HL-60 (cell line): Measurements from ENCODE around the gene HNRNPA2B1.

Source experiments
- TF ChIP-seq, protein P1 (sequence below): IDR thresholded peaks from one replicate; pipeline ENCODE4 v1.5.1; 2011; ENCODE audit warnings: low read length, control low read depth, inconsistent platforms; ENCODE audit not compliant: insufficient read depth
- TF ChIP-seq, protein P2 (sequence below): IDR thresholded peaks from 2 replicates; pipeline ENCODE4 v1.6.1; 2012; ENCODE audit warnings: low read depth; ENCODE audit not compliant: insufficient replicate concordance

DNA sequence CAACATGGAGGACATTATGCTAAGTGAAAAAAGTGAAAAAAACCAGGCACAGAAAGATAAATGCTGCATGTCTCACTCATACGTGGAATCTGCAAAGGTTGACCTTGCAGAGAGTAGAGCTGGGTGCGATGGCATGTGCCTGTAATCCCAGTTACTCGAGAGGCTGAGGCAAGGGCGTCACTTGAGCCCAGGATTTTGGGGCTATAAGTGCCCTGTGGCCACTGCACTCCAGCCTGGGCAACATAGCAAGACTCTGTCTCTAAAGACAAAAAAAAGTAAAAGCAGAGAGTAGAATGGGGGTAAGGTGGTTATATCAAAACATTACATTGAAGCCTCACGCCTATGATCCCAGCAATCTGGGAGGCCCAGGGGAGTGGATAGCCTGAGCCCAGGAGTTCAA is 23.8 kb upstream of the HNRNPA2B1 start:
- TF ChIP-seq, protein P1, sequence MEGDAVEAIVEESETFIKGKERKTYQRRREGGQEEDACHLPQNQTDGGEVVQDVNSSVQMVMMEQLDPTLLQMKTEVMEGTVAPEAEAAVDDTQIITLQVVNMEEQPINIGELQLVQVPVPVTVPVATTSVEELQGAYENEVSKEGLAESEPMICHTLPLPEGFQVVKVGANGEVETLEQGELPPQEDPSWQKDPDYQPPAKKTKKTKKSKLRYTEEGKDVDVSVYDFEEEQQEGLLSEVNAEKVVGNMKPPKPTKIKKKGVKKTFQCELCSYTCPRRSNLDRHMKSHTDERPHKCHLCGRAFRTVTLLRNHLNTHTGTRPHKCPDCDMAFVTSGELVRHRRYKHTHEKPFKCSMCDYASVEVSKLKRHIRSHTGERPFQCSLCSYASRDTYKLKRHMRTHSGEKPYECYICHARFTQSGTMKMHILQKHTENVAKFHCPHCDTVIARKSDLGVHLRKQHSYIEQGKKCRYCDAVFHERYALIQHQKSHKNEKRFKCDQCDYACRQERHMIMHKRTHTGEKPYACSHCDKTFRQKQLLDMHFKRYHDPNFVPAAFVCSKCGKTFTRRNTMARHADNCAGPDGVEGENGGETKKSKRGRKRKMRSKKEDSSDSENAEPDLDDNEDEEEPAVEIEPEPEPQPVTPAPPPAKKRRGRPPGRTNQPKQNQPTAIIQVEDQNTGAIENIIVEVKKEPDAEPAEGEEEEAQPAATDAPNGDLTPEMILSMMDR = no peak
- TF ChIP-seq, protein P2, sequence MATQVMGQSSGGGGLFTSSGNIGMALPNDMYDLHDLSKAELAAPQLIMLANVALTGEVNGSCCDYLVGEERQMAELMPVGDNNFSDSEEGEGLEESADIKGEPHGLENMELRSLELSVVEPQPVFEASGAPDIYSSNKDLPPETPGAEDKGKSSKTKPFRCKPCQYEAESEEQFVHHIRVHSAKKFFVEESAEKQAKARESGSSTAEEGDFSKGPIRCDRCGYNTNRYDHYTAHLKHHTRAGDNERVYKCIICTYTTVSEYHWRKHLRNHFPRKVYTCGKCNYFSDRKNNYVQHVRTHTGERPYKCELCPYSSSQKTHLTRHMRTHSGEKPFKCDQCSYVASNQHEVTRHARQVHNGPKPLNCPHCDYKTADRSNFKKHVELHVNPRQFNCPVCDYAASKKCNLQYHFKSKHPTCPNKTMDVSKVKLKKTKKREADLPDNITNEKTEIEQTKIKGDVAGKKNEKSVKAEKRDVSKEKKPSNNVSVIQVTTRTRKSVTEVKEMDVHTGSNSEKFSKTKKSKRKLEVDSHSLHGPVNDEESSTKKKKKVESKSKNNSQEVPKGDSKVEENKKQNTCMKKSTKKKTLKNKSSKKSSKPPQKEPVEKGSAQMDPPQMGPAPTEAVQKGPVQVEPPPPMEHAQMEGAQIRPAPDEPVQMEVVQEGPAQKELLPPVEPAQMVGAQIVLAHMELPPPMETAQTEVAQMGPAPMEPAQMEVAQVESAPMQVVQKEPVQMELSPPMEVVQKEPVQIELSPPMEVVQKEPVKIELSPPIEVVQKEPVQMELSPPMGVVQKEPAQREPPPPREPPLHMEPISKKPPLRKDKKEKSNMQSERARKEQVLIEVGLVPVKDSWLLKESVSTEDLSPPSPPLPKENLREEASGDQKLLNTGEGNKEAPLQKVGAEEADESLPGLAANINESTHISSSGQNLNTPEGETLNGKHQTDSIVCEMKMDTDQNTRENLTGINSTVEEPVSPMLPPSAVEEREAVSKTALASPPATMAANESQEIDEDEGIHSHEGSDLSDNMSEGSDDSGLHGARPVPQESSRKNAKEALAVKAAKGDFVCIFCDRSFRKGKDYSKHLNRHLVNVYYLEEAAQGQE = no peak
